HK-2 (cell line): ENCODE data around the gene ZNF256.

Experiments
- DNase-seq: peaks from one replicate; pipeline ENCODE4 v3.0.0-alpha.2; 2018; ENCODE audit not compliant: unreplicated experiment

The ZNF256 gene

DNA sequence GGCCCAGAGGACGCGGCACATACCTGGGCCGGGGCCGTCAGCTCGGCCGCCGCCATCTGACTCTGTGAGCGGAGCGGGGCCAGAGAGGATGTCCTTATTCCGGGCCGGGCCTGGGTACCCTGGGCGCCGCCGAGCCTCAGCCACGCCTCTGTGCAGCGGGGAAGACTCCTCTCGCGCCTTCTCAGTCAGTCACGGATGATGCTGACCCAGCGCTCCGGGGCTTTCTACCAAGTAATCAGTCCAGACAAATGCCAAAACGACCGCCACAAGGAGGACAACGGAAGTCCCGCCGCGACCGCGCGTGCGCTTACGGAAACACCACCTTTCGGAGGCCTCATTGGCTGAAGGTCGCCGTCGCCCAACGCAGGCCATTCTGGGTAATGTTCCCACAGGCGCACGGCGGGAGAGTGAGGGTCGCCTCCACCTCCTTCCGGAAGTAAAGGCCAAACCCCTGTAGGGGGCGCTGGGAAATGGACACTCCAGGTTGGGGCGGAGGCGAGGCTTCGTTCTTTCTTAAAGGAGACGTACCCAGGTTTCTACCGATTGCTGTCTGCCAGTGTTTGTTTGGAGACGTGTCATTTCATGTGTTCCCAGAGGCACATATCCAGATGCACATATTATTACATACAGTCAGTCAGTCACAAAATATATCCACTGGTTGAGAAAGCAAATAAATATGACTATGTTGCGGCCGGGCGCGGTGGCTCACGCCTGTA, at the start of gene ZNF256:
Gene ZNF256 (minus strand): TSS at position 288 of the 716 bp plus-strand sequence. CDS start 232 bp downstream, at position 56.
- peak; percentile 98 for DNase-seq

DNA sequence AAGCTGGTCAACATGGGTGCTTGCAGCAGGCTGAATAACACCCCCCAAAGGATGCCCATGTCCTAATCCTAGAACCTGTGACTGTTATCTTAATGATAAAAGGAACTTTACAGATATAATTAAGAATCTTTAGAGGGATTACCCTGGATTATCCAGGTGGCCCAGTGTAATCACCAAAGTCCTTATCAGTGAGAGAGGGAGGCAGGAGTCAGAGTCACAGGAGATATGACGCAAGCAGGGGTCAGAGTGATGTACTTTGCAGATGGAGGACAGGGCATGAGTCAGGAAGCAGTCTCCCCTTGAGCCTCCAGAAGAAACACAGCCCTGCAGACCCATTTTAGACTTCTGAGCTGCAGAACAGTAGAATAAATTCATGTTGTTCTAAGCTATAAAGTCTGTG, 45.3 kb upstream of the ZNF256 start:
- no peak for DNase-seq

DNA sequence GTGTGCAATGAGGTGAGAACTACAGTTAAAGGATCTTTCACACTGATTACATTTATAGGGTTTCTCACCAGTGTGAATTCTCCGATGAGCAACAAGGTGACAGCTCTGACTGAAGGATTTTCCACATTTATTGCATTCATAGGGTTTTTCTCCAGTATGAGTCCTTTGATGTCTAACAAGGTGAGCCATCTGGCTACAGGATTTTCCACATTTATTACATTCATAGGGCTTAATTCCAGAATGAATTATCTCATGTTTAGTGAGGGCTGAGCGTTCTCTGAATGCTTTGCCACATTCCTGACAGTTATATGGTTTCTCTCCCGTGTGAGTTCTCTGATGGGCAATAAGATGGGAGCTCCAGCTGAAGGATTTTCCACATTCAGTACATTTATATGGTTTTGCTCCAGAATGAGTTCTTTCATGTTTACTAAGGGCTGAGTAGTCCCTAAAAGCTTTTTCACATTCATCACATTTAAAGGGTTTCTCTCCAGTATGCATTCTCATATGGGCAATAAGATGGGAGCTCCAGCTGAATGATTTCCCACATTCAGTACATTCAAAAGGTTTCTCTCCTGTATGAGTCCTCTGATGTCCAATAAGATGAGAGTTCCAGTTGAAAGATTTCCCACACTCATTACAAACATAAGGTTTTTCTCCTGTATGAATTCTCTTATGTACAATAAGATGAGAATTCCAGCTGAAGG, 31.2 kb upstream of the ZNF256 start:
- no peak for DNase-seq

DNA sequence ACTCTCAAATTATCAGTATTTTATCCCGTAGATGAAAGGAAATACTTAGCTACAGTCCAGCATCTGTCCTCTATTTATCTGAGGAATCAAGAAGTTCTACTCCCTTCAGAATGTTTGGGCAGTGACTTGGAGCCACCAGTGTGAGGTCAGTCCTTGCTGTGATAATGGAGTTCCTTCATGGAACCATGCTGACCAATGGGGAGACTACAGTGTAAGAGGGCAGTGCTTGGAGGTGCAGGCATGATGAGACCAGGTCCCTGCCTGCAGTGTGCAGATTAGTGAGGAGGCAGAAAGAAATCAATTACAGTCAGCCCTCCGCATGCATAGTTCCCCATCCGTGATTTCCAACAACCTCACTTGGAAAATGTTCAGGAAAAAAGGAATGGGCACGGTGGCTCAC, 26.9 kb upstream of the ZNF256 start, which contains the start of gene C19orf18:
Gene C19orf18 (minus strand): TSS at position 101 of the 400 bp plus-strand sequence. CDS start 102 bp downstream, outside the sequence.
- DNase-seq, result no peak

DNA sequence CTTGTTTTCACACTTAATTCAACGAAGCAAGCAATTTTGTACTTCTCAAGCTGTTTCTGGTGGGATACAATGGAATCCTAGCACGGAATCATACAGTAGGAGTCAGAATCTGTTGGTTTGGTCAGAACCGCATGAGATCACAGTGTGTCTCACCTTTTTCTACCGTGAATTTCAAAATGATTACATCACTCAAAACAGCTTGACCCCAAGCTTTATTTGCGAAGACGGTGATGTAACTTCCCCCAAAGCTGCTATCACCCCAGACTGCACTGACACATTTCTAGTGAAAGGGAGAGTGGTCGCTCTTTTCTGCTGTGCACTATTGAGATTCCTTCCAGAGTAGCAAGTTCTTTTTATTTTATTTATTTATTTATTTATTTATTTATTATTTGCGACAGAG, 17.3 kb upstream of the ZNF256 start:
- no peak for DNase-seq

DNA sequence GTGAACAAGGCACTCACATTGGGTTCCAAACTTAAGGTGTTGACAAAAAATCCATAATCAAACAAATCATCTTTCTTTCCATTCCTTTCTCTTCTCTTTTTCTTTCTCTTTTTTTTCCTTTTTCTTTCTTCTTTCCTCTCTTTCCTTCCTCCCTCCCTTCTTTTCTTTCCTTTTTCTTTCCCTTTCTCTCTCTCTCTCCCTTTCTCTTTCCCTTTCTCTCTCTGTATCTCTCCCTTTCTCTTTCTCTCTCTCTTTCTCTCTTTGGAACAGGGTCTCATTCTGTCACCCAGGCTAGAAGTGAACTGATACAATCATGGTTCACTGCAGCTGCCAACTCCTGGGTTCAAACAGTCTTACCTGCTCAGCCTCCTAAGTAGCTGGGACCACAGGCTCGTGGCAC, 14.3 kb upstream of the ZNF256 start:
- no peak for DNase-seq

DNA sequence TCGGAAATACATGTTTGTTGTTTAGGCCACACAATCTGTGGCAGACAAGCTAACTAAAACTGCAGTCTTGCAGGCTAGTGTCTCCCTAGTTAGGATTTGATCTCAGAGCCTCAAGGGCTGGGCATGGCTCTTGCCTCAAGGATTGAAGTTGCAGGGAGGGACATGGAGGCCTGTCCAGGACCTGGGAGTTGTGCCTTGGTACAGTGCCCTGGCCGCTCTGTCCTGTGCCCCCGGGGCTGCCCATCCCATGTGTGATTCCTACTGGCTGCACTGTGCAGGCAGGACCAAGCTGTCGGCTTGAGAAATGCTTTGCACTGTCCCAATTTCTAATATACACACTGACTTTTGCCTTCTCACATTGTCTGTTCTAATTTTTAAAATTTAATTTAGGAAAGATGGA, 7.5 kb upstream of the ZNF256 start:
- no peak for DNase-seq

DNA sequence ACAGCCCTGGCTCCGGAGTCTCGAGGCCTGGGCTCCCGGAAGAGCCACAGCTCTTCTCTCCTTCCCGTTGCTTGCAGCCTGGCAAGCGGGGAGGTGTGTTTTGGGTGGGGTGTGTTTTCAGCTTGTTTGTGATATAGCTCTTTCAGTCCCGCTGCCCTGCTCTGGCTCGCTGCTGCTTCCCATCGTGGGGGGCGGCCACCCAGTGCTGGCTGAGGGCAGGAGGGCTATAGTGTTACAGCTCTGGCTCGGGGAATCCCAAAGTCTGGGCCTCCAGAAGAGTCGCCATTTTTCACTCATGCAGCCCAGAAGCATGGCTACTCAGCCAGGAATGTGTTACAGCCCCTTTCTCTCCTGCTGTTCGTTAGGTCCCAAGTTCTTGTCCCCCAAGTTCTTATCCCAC, 2.2 kb upstream of the ZNF256 start:
- no peak for DNase-seq

DNA sequence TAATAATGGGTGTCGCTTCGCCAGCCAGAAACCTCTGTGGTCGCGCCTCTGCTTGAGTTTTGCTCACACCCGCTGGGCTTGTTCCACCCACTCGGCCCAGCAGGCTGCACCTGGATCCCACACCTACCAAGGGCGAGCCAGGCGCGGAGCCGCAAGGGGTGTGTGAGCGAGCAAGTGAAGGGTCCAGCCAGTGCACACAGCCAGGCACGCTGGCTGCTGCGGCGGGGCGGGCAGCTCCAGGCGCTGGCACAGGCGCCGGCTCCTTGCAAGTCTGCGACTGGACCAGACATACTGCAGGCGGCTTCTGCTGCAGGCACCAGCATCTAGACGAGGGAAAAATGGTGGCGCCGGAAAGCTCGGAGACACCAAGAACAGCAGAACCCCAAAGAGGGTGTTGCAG, 1.8 kb upstream of the ZNF256 start:
- DNase-seq, result no peak

DNA sequence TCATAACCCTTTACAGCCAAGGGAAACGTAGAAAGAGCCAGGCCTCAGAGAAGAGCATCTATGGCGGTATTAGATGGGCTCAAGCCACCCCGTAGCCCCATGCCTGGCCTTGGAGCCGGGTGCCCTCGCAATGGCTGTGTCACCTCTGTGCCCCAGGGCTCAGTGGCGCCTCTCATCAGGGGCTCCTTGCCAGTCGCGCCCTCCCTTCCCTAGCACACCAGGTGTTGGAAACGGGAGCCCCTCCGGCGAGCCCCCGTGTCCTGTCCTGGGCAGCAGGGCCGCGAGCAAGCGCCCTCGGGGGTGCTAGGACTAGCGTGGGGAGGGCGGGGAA, 453 bp downstream of the ZNF256 start:
- DNase-seq, result no peak

DNA sequence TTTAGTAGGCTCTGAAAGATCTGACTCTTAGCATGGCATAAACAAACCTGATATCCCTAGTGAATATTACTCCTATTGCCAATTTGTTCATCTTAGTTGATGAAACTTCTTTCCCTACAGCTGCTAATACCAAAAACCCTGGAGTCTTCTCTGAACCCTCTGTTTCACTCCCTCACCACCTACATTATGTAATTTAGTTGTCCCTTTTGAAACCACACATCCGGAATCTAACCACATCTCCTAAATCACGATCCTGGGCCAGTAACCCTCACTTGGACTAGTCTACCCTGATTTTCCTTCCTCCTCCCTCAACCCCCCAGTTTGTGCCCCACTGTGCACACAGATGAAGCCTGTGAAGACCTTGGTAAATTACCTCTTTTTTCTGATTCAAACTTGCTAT, 1.2 kb downstream of the ZNF256 start:
- no peak for DNase-seq

DNA sequence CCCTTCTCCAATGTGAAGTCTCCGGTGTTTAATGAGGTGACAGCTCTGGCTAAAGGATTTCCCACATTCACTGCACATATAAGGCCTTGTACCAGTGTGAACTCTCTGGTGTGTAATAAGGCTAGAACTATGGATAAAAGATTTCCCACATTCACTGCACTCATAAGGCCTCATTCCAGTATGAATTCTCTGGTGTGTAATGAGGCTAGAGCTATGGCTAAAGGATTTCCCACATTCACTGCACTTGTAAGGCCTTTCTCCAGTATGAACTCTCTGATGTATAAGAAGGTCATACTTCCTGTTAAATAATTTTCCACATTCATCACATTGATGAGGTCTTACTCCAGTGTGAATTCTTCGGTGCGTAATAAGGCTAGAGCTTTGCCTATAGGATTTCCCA, 5.9 kb downstream of the ZNF256 start:
- DNase-seq, result no peak

DNA sequence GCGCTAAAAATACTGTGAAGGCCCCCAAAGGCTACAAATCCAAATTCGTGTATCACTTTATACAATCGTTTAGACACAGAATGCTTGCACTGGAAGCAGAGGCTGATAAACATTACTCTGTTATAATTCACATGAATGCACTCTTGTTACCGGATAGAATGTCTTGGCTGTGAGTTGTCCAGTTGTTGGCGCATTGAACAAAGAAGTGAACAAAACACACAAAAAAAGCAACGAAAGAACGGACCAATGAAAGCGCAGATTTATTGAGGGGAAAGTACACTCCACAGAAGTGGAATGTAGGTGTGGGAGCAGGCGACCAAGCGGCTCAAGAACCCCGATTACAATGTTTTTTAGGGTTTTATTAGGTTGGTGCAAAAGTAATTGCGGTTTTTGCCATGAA, 11.8 kb downstream of the ZNF256 start:
- DNase-seq, result no peak

DNA sequence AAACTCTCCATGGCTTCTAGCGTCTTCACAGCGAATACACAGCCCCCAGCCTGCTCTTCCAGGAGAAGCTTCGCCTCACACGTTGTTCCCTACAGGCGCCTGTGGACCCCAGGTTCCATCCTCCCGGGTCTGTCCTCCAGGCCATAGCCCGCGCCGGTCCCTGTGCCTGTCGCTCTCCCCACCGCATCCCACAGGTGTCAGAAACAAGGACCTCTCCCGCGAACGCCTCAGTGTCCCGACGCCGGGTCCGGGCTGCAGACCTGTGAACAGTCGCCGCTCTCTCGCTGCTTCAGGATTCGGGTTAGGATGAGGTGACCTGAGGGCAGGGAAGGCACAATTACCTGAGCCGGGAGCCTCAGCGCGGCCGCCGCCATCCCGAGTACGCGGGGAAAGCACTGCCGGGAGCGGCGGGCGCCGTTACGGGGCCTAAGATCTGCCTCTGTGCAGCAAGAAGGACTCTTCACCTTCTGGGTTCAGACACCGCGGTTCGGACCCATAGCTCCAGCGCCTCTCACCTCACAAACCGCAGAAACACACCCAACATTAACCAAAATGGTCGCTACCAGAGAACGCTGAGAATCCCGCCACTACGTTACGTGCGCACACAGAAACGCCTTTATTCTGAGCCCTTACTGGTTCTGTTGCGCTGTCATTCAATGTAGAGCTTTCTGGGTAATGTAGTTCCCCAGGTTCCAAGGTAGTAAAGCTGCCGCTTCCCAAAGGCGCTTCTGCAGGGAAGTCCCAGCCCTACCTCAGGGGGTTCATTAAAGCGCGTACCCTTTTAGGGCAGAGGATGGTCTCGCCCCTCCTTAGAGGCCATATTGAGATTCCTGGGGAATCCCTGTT, 12.5 kb downstream of the ZNF256 start, which contains the start of gene ZNF418:
Gene ZNF418 (minus strand): TSS at position 583 of the 846 bp plus-strand sequence. CDS start 1,580 bp downstream, outside the sequence.
- DNase-seq, result peak; percentile 32

DNA sequence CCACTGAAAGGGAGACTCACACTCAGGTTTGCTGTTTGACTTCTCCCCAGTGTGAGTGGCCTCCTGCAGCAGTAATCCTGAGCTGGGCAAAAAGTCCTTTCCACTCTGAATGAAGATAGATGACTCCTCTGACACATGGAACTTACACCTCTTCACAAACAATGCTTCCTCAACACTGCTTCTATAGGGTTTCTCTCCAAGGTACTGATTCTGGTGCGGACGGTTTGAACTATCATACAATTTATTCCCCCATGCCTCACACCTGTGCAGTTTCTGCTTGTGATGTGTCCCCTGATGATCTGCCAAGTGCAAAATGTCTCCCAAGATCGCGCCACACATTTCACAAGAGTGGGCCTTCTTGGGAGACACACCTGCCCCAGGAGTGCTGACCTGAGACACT, 19.9 kb downstream of the ZNF256 start:
- DNase-seq, result no peak

DNA sequence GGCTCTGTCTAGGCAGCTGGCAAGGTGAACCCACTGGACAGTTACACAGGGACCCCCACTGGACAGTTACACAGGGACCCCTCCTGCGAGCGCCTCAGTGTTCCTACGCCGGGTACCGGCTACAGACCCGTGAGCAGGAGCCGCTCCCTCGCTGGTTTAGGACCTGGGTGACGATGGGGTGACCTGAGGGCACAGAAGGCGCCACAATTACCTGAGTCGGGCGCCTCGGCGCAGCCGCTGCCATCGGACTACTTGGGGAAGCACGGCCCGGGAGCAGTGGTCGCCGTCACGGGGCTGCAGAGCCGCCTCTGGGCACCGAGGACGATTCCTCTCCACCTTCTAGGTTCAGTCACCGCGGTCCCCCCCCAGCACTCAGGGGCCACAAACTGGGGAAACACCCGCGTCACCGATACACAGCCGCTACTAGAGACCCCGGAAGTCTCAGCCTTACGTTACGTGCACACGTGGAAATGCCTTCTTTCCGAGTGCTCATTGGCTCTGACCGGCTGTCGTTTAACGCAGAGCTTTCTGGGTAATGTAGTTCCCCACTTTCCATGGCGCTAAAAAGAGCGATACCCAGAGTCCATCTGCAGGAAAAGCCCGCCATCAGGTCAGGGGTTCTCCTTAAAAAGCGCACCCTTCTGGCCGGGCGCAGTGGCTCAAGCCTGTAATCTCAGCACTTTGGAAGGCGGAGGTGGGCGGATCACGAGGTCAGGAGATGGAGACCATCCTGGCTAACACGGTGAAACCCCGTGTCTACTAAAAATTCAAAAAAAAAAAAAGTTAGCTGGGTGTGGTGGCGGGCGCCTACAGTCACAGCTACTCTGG, 31.1 kb downstream of the ZNF256 start, which contains the start of gene ZNF417:
Gene ZNF417 (minus strand): TSS at position 425 of the 828 bp plus-strand sequence. CDS start 181 bp downstream, at position 244.
- peak; percentile 87 for DNase-seq

DNA sequence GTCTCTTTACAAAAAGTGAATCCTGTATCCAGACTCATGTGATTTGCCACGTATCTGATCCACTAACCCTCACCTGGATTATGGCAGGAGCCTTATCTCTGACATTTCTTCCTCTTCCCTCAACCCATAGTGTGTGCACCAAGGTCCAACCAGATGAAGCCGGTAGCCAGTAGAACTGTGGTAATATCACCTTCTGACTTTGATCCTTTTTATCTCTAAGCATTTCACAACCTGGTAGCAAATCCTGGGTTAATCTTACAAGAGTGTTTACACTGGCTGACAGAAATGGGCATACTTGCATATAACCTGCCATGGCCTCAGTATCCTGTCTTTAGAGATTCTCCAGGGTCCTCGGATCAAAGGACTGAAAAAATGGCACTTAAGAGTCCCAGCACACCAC, 33.0 kb downstream of the ZNF256 start:
- DNase-seq, result no peak

DNA sequence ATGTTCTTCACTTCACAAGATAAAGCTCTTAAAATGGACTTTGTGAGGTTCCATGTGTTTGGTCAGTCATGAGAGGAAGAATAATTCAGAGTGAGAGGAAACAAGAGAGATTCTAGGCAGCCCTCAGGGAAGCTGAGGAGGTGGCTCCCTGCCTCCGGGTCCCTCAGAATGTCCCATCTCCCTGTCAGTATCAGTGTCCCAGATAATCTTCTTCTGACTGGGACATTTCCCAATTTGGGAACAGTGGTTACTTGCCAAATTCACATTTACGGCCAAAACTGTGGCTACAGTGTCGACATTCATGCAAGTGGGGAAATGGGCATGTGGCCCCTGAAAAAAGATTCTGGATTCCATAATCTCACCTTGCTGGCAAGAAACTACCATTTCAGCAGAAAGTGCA, 40.1 kb downstream of the ZNF256 start:
- DNase-seq, result no peak

DNA sequence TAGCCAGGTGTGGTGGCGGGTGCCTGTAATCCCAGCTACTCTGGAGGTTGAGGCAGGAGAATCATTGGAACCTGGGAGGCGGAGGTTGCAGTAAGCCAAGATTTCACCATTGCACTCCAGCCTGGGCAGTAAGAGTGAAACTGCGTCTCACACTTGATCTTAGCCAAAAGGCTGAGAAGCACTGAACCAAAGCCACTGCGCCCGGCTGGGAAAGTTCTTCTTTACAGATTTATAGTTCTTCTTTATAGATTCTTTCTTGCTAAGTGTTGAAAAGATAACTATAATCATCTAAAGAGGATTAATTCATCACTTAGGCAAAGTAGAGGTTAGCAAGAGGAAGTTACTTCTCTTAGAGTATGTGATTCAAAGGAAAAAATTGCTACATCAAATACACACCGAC, 42.2 kb downstream of the ZNF256 start:
- no peak for DNase-seq

DNA sequence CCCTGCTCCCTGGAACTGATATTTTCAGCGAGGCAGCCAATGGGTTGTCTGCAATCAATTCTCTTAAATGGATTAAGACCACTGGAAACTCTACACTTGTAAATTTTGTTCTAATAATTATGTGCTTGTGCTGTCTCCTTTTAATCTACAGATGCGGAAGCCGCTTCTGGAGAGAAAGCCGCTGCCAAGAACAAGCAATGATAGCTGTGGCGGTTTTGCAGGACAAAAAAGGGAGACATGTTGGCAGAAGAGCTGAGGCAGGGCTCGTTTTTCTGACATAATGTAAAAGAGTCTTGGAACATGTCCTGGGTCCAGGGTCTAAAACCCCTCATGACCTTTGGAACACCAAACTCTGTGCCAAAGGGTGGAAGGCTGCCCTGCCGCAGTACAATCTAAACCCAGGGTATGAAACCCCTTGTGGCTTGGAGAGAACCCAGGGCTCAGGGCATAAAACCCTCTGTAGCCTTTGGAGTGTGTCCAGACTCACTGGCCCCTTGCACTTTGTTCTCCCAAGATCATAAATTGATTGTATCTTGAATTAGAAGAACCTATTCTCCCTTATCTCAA, 43.8 kb downstream of the ZNF256 start:
- DNase-seq, result no peak

DNA sequence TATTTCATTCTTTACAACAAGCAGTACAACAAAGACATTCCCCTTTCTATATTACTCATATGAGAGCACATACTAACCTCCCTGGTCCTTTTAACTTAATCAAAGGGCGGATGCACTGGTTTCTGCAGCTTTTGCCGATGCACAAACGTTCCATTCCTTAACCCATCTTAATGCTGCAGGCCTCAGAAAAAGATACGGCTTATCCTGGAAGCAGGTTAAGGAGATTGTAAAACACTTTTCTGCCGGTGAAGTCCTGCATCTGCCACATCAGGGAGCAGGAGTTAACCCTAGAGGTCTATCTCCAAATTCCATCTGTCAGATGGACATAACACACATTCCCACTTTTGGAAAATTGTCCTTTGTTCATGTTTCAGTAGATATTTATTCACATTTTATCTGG, 47.2 kb downstream of the ZNF256 start:
- no peak for DNase-seq
